HL-60 (cell line): ENCODE results near the gene FAM221B.

Experiments used
- DNase-seq, 2 experiments: peaks; one replicate each; pipeline ENCODE4 v3.0.0-alpha.2; 2010 to 2020; ENCODE audit warnings: low read depth in 1 of 2, low spot score in 1 of 2
- H3K27ac ChIP-seq: fragments of 250-450 bp; sonication (Bioruptor Pico); replicated peaks from 2 replicates; pipeline ENCODE4 v1.5.1; 2020; ENCODE audit warnings: mild to moderate bottlenecking, moderate library complexity
- H3K27me3 ChIP-seq: fragments of 250-450 bp; sonication (Bioruptor Pico); 2 replicates; pipeline ENCODE4 v1.5.1; 2021; ENCODE audit warnings: mild to moderate bottlenecking, moderate library complexity; ENCODE audit not compliant: insufficient read depth, poor library complexity, severe bottlenecking
- H3K4me3 ChIP-seq: replicated peaks from 2 replicates; pipeline ENCODE4 v1.5.1; 2011; ENCODE audit warnings: mild to moderate bottlenecking, control low read depth, low read length; ENCODE audit not compliant: insufficient read depth
- GABPA ChIP-seq: IDR thresholded peaks from 2 replicates; pipeline ENCODE4 v1.6.1; 2012; ENCODE audit warnings: low read depth
- POLR2AphosphoS5 ChIP-seq: IDR thresholded peaks from 2 replicates; pipeline ENCODE4 v1.6.1; 2012; ENCODE audit warnings: low read depth
- SPI1 ChIP-seq: IDR thresholded peaks from 2 replicates; pipeline ENCODE4 v1.6.1; 2012; ENCODE audit warnings: low read depth, mild to moderate bottlenecking, borderline replicate concordance
- TF ChIP-seq, protein P1 (sequence below): IDR thresholded peaks from 2 replicates; pipeline ENCODE4 v1.6.1; 2012; ENCODE audit warnings: low read depth; ENCODE audit not compliant: insufficient replicate concordance
- TF ChIP-seq, protein P2 (sequence below): IDR thresholded peaks from one replicate; pipeline ENCODE4 v1.5.1; 2011; ENCODE audit warnings: low read length, control low read depth, inconsistent platforms; ENCODE audit not compliant: insufficient read depth

FAM221B gene

DNA sequence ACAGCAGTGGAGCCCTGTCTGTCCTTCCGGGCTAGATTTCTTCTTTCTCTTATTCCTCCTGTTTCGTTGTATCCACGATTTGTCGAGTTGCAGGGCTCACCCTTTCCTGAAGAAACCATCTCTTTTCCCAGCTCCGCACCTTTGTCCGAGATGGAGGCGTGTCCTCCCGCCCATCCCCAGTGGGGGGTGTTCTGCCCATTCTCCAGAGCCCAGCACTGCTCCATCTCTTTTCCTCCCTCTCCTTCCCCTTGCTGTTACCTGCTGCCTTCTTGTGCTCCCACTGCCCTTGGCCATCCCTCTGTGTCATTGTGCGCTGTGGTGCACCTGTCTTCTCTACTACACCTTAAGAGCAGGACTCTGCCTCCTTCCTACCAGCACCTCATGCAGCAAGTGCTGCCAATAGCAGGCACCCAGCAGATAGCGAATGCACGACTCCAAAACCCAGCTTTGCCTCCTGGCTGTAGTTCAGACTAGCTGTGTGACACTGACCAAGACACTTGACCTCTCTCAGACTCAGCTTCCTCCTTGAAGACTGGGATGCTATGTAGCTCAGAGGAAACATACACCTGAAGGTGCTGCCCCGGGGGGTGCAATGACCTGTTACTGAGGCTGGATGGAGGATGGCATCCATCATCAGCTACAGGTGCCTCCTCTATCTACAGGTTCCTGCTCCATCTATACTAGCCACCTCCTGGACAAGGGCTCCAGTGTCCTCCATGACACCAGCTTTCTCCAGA, 32.8 kb upstream of the FAM221B start:
- Histone ChIP-seq H3K27ac (no peak overlapping the region), H3K27me3 (peaks cover 15% of the 10 kb centered on the region), H3K4me3 (no peak overlapping the region)
- no peak for DNase-seq
- TF ChIP-seq SPI1 (no peak), GABPA (no peak), POLR2AphosphoS5 (no peak)
- TF ChIP-seq, protein P1, sequence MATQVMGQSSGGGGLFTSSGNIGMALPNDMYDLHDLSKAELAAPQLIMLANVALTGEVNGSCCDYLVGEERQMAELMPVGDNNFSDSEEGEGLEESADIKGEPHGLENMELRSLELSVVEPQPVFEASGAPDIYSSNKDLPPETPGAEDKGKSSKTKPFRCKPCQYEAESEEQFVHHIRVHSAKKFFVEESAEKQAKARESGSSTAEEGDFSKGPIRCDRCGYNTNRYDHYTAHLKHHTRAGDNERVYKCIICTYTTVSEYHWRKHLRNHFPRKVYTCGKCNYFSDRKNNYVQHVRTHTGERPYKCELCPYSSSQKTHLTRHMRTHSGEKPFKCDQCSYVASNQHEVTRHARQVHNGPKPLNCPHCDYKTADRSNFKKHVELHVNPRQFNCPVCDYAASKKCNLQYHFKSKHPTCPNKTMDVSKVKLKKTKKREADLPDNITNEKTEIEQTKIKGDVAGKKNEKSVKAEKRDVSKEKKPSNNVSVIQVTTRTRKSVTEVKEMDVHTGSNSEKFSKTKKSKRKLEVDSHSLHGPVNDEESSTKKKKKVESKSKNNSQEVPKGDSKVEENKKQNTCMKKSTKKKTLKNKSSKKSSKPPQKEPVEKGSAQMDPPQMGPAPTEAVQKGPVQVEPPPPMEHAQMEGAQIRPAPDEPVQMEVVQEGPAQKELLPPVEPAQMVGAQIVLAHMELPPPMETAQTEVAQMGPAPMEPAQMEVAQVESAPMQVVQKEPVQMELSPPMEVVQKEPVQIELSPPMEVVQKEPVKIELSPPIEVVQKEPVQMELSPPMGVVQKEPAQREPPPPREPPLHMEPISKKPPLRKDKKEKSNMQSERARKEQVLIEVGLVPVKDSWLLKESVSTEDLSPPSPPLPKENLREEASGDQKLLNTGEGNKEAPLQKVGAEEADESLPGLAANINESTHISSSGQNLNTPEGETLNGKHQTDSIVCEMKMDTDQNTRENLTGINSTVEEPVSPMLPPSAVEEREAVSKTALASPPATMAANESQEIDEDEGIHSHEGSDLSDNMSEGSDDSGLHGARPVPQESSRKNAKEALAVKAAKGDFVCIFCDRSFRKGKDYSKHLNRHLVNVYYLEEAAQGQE = no peak
- TF ChIP-seq, protein P2, sequence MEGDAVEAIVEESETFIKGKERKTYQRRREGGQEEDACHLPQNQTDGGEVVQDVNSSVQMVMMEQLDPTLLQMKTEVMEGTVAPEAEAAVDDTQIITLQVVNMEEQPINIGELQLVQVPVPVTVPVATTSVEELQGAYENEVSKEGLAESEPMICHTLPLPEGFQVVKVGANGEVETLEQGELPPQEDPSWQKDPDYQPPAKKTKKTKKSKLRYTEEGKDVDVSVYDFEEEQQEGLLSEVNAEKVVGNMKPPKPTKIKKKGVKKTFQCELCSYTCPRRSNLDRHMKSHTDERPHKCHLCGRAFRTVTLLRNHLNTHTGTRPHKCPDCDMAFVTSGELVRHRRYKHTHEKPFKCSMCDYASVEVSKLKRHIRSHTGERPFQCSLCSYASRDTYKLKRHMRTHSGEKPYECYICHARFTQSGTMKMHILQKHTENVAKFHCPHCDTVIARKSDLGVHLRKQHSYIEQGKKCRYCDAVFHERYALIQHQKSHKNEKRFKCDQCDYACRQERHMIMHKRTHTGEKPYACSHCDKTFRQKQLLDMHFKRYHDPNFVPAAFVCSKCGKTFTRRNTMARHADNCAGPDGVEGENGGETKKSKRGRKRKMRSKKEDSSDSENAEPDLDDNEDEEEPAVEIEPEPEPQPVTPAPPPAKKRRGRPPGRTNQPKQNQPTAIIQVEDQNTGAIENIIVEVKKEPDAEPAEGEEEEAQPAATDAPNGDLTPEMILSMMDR = no peak

DNA sequence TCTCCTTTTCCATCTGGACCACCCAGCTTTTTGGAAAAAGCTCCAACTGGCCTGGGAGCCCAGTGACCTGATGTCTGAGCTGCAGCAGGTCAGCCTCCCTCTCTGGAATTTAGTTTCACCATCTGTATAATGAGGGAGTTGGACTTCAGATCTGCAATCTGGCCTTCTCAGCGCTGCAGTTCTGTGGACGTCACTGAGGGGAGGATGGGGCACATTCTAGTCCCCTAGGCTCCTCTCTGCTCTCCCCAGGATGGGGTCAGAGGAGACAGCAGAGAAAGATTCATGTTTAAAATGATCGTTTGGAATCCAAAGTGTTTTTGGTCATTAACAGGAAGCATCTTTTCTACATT, 31.4 kb upstream of the FAM221B start:
- no peak overlapping the region for H3K4me3 ChIP-seq
- TF ChIP-seq, protein P1 = no peak
- TF ChIP-seq POLR2AphosphoS5 (no peak), SPI1 (no peak), GABPA (no peak)
- H3K27ac ChIP-seq = no peak overlapping the region
- peaks cover 15% of the 10 kb centered on the region for H3K27me3 ChIP-seq
- DNase-seq = no peak

DNA sequence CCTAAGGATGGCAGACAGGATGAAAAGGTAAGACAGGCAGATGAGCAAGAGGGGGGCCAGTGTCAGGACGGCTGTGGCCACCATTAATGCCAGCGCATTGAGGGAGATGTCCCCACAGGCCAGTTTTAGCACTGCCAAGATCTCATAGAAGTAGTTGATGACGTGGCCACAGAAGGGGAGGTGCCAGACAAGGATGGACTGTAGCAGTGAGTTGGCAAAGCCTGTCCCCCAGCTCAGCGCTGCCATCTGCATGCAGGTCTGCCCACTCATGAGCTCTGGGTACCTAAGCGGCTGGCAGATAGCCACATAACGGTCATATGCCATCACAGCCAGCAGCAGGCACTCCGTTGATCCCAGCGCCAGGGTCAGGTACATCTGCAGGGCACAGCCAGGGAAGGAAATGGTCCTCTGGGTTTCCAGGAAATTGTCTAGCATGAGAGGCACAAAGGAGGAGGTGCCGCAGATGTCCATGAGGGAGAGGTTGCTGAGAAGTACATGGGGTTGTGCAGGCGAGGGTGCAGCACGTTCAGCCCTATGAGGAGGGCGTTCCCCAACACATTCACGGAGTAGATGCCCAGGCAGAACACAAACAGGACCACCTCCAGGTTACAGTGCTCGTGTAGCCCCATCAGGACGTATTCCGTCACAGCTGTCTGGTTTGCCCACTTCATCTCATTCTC, 30.9 kb upstream of the FAM221B start:
- Histone ChIP-seq H3K27me3 (peaks cover 15% of the 10 kb centered on the region), H3K4me3 (no peak overlapping the region), H3K27ac (no peak overlapping the region)
- no peak for DNase-seq
- TF ChIP-seq, protein P2 = no peak
- TF ChIP-seq, protein P1 = no peak
- no peak for TF ChIP-seq GABPA
